ENCODE results near the gene RIMS3. TPM values are rescaled to one million over a fixed set of nuclear protein-coding genes. Genes with fewer than 3 reads are reported as not detected.

Gene RIMS3
- total RNA-seq, 4 donors from 2014 or later, result 2.5 to 6.6 (median 5.4) TPM

- peaks cover 0 to 10% (median 0%) of the 10 kb centered on the region in 4 donors for H3K4me1 ChIP-seq
- no peaks in the 10 kb centered on the region for H3K36me3 ChIP-seq
- no peaks in the 10 kb centered on the region for H3K27me3 ChIP-seq
- no peak overlapping the region for H3K4me3 ChIP-seq
- no peak overlapping the region for H3K27ac ChIP-seq
- no peaks in the 10 kb centered on the region for H3K9me3 ChIP-seq
- TF ChIP-seq CTCF (IDR thresholded peaks at IDR 0.05) (no peak), POLR2A (IDR thresholded peaks at IDR 0.05) (no peak)
- DNase-seq, result peak in 1 of 3 donors; percentile 14
These were observed 27.1 kb downstream of the RIMS3 start for GRCh38 chr1:40638097-40639036.

- no peak for TF ChIP-seq POLR2A (IDR thresholded peaks at IDR 0.05)
- no peak for TF ChIP-seq CTCF (IDR thresholded peaks at IDR 0.05)
These were observed 27.9 kb downstream of the RIMS3 start for GRCh38 chr1:40637470-40638007.

GRCh38 chr1:40636777-40637176, 28.7 kb downstream of the RIMS3 start:
- H3K4me3 ChIP-seq, result no peak overlapping the region
- H3K9me3 ChIP-seq, result no peaks in the 10 kb centered on the region
- peaks cover 0 to 12% (median 0%) of the 10 kb centered on the region in 4 donors for H3K4me1 ChIP-seq
- no peaks in the 10 kb centered on the region for H3K27me3 ChIP-seq
- no peak overlapping the region for H3K27ac ChIP-seq
- no peak for TF ChIP-seq CTCF (IDR thresholded peaks at IDR 0.05)
- no peak for TF ChIP-seq POLR2A (IDR thresholded peaks at IDR 0.05)
- H3K36me3 ChIP-seq, result no peaks in the 10 kb centered on the region
- DNase-seq, result peak in 1 of 3 donors; percentile 28

More at GRCh38 chr1:40637470-40638007, 27.9 kb downstream of the RIMS3 start:
- H3K36me3 ChIP-seq, result no peaks in the 10 kb centered on the region
- H3K9me3 ChIP-seq, result no peaks in the 10 kb centered on the region
- H3K27me3 ChIP-seq, result no peaks in the 10 kb centered on the region
- DNase-seq, result no peak
- H3K27ac ChIP-seq, result no peak overlapping the region
- no peak overlapping the region for H3K4me3 ChIP-seq
- H3K4me1 ChIP-seq, result peaks cover 0 to 12% (median 0%) of the 10 kb centered on the region in 4 donors

GRCh38 chr1:40635763-40636500, 29.6 kb downstream of the RIMS3 start:
- no peak overlapping the region for H3K27ac ChIP-seq
- peaks cover 0 to 12% (median 0%) of the 10 kb centered on the region in 4 donors for H3K4me1 ChIP-seq
- peak in 1 of 3 donors; percentile 32 for DNase-seq
- TF ChIP-seq POLR2A (IDR thresholded peaks at IDR 0.05), result no peak
- TF ChIP-seq CTCF (IDR thresholded peaks at IDR 0.05), result no peak
- no peaks in the 10 kb centered on the region for H3K36me3 ChIP-seq
- H3K27me3 ChIP-seq, result no peaks in the 10 kb centered on the region
- H3K9me3 ChIP-seq, result no peaks in the 10 kb centered on the region
- H3K4me3 ChIP-seq, result no peak overlapping the region

GRCh38 chr1:40634901-40635655, 30.4 kb downstream of the RIMS3 start:
- no peaks in the 10 kb centered on the region for H3K9me3 ChIP-seq
- no peak overlapping the region for H3K4me3 ChIP-seq
- H3K36me3 ChIP-seq, result no peaks in the 10 kb centered on the region
- no peak overlapping the region for H3K27ac ChIP-seq
- no peak for TF ChIP-seq CTCF (IDR thresholded peaks at IDR 0.05)
- TF ChIP-seq POLR2A (IDR thresholded peaks at IDR 0.05), result no peak
- DNase-seq, result no peak
- H3K27me3 ChIP-seq, result no peaks in the 10 kb centered on the region
- peaks cover 0 to 19% (median 0%) of the 10 kb centered on the region in 4 donors for H3K4me1 ChIP-seq

Measured in Peyer's patch (tissue), 4 donors.